Parathyroid adenoma (tissue), 2 donors: Measurements from ENCODE around the gene IFITM5.

ENCODE experiments used
- H2AFZ ChIP-seq: fragments of 300-600 bp; sonication (generic); one replicate; pipeline ENCODE4 v1.7.0; 2017; ENCODE audit warnings: antibody characterized with exemption, mild to moderate bottlenecking
- H3K27ac ChIP-seq: fragments of 300-600 bp; sonication (generic); one replicate; pipeline ENCODE4 v1.7.0; 2017
- H3K27me3 ChIP-seq: fragments of 300-600 bp; sonication (generic); one replicate; pipeline ENCODE4 v1.7.0; 2017; ENCODE audit warnings: low read length; ENCODE audit not compliant: control insufficient read depth, insufficient read depth
- H3K36me3 ChIP-seq: fragments of 300-600 bp; sonication (generic); one replicate; pipeline ENCODE4 v1.7.0; 2017; ENCODE audit warnings: low read length; ENCODE audit not compliant: control insufficient read depth, insufficient read depth
- H3K4me1 ChIP-seq: fragments of 300-600 bp; sonication (generic); one replicate; pipeline ENCODE4 v1.7.0; 2017; ENCODE audit warnings: control low read depth
- H3K4me2 ChIP-seq: fragments of 300-600 bp; sonication (generic); one replicate; pipeline ENCODE4 v1.7.0; 2017; ENCODE audit warnings: low read length
- H3K4me3 ChIP-seq: fragments of 300-600 bp; sonication (generic); one replicate; pipeline ENCODE4 v1.7.0; 2017; ENCODE audit warnings: low read depth, low read length
- H3K79me2 ChIP-seq: fragments of 300-600 bp; sonication (generic); one replicate; pipeline ENCODE4 v1.7.0; 2017; ENCODE audit warnings: control low read depth
- H3K9ac ChIP-seq: fragments of 300-600 bp; sonication (generic); one replicate; pipeline ENCODE4 v1.7.0; 2017; ENCODE audit warnings: mild to moderate bottlenecking
- H3K9me3 ChIP-seq: fragments of 300-600 bp; sonication (generic); one replicate; pipeline ENCODE4 v1.7.0; 2017; ENCODE audit warnings: low read length; ENCODE audit not compliant: control insufficient read depth
- CTCF ChIP-seq: fragments of 300-600 bp; sonication (generic); IDR thresholded peaks from one replicate; pipeline ENCODE4 v1.7.0; 2017; ENCODE audit warnings: antibody characterized with exemption, mild to moderate bottlenecking
- donor health status: primary hyperparathyroidism.

IFITM5 gene

DNA sequence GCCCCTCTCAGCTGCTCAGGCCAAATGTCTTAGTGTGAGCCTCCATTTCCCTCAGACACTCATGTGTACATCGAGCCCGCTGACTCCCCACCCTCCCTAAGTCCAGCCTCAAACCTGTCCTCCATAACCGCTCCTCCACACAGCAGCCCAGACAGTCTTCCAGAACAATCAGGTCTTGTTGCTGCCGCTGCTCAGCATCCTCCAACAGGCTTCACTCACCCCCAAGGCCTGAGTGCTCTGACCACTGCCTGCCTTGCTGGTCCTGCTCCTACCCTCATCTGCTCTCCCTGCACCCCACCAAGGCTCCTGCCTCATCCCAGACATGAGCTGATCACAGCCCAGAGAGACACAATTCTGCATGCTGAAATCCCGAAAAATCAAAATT is 45.4 kb downstream of the IFITM5 start:
- no peaks in the 10 kb centered on the region for H3K27me3 ChIP-seq
- H3K9ac ChIP-seq: no peak overlapping the region
- no peaks in the 10 kb centered on the region for H3K9me3 ChIP-seq
- TF ChIP-seq CTCF: no peak
- H2AFZ ChIP-seq: no peak overlapping the region
- H3K36me3 ChIP-seq: no peaks in the 10 kb centered on the region
- no peaks in the 10 kb centered on the region for H3K4me1 ChIP-seq
- no peaks in the 10 kb centered on the region for H3K79me2 ChIP-seq
- no peak overlapping the region for H3K4me2 ChIP-seq
- no peak overlapping the region for H3K4me3 ChIP-seq
- H3K27ac ChIP-seq: no peak overlapping the region

- Histone ChIP-seq H3K4me3 (no peak overlapping the region), H3K27me3 (no peaks in the 10 kb centered on the region), H3K4me1 (no peaks in the 10 kb centered on the region), H3K36me3 (no peaks in the 10 kb centered on the region), H3K27ac (no peak overlapping the region), H3K79me2 (no peaks in the 10 kb centered on the region), H3K9ac (no peak overlapping the region), H3K9me3 (no peaks in the 10 kb centered on the region), H3K4me2 (no peak overlapping the region), H2AFZ (no peak overlapping the region)
- TF ChIP-seq CTCF: no peak
Measured at GRCh38 chr11:253160-253885, 46.0 kb downstream of the IFITM5 start.

DNA sequence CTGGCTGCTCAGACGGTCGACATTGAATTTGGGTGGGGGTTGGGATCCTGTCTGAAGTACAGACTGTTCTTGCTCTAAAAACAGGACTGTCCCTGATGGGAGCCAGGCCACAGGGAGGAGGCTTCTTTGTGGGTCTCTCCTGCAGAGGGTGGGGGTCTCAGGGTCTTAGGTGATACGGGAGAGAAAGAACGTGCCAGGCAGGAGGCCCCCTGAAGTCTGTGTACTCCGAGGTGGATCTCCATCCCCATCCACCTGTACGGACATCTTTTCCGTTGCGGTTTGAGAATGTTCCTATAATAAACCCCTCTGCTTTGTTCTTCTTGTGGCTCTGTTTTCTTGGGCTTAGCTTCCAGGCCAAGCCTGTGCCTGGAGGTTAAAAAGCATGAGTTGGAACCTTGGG is 46.7 kb downstream of the IFITM5 start:
- Histone ChIP-seq H3K4me2 (no peak overlapping the region), H3K4me3 (no peak overlapping the region), H3K4me1 (no peaks in the 10 kb centered on the region), H3K36me3 (no peaks in the 10 kb centered on the region), H3K79me2 (no peaks in the 10 kb centered on the region), H3K9me3 (no peaks in the 10 kb centered on the region), H2AFZ (no peak overlapping the region), H3K27ac (no peak overlapping the region), H3K9ac (no peak overlapping the region), H3K27me3 (no peaks in the 10 kb centered on the region)
- no peak for TF ChIP-seq CTCF

DNA sequence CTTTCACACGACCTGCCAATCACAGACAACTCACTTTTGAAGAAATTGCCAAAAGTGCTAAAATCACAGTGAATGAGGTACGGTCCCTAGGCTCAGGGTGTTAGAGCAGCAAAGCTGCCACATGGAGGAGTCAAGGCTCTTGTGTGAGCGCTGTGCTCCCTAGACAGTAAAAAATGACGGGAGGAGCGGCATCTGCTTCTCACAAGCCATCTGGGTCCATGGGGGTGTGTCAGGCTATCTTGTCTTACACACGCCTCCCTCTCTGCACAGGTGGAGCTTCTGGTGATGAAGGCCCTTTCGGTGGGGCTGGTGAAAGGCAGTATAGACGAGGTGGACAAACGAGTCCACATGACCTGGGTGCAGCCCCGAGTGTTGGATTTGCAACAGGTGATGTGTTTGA is 47.8 kb downstream of the IFITM5 start:
- no peaks in the 10 kb centered on the region for H3K79me2 ChIP-seq
- H3K4me1 ChIP-seq: no peaks in the 10 kb centered on the region
- no peaks in the 10 kb centered on the region for H3K27me3 ChIP-seq
- H3K27ac ChIP-seq: no peak overlapping the region
- H3K36me3 ChIP-seq: no peaks in the 10 kb centered on the region
- TF ChIP-seq CTCF: no peak
- H3K4me2 ChIP-seq: peak overlapping the region; percentile 35
- H3K4me3 ChIP-seq: no peak overlapping the region
- no peak overlapping the region for H2AFZ ChIP-seq
- H3K9ac ChIP-seq: no peak overlapping the region
- H3K9me3 ChIP-seq: no peaks in the 10 kb centered on the region

GRCh38 chr11:250740-251299 is 48.5 kb downstream of the IFITM5 start:
- Histone ChIP-seq H3K4me1 (no peaks in the 10 kb centered on the region), H3K27me3 (no peaks in the 10 kb centered on the region), H3K9ac (no peak overlapping the region), H3K9me3 (no peaks in the 10 kb centered on the region), H3K4me2 (no peak overlapping the region), H3K27ac (no peak overlapping the region), H3K36me3 (no peaks in the 10 kb centered on the region), H3K79me2 (no peaks in the 10 kb centered on the region), H2AFZ (no peak overlapping the region), H3K4me3 (no peak overlapping the region)
- peak; percentile 14 for TF ChIP-seq CTCF
